GM15510 (cell line): Measurements from ENCODE around the gene PODXL.

Experiments used
- POLR2A ChIP-seq: IDR thresholded peaks from 3 replicates; pipeline ENCODE4 v1.6.1; 2011; ENCODE audit warnings: borderline replicate concordance; ENCODE audit not compliant: insufficient read length; ENCODE audit errors: extremely low read depth

PODXL gene

DNA sequence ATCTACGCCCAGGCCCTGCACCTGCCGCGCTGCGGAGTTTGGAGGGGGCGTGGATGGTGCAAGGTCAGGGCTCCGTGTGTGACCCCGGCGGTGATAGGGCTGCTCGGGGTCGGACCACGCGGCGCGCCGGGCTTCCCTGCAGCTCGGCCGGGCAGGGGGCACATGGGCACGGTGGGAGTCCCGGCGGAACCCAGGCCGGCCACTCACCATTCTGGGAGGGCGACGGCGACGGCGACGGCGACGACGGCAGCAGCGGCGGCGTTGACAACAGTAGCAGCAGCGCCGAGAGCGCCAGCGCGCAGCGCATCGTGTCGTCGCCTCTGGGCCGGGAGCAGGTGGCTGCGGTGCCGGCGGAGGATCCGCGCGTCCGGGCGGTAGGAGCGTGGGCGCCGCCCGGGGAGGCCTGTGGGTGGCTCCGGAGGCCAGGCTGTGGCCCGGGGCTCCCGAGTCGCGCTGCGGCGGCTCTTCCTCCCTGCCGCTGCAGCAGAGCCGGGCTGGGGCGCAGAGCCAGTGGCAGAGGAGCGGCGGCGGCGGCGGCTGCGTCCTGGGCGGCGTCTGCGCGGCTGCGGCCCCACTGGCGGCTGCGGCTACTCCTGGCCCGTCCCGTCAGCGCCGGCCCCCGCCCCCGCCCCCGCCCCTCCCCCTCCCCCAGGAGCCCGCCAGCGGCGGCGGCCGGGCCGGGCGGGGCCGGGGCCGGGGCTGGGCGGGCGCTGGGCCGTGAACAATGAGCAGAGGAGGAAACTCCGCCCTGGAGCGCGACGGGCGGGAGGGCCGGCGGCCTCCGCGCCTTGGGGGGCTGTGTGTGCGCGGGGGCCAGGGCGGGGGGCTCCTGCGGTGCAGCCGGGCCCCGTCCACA is at the start of gene PODXL:
Gene PODXL, minus strand, starts transcription at position 576 of the 856 bp plus-strand sequence. Its CDS starts 269 bp downstream, at position 307.
- TF ChIP-seq POLR2A = peak; percentile 15

GRCh38 chr7:131605280-131605878 is 49.0 kb upstream of the PODXL start:
- TF ChIP-seq POLR2A = no peak

GRCh38 chr7:131604841-131605279 is 48.4 kb upstream of the PODXL start:
- TF ChIP-seq POLR2A = no peak

- no peak for TF ChIP-seq POLR2A
Observed at GRCh38 chr7:131603932-131604331, 47.5 kb upstream of the PODXL start.

DNA sequence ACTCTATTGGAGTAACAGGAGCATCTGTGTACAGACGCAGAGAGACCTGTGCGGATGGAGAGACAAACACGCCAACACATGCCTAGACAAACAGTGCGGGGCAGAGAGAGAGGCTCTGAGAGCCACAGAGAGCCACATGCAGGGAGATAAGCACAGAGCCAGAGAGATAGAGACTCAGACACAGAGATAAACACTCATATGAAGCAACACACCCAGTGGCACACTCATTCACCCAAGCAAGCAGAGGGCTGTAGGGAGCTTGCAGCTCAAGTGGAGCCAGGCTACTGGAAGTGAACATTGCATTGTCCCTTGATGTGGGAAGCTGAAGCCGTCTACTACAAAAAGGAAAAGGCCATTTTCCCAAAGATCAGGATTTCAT is 46.6 kb upstream of the PODXL start:
- TF ChIP-seq POLR2A = no peak

DNA sequence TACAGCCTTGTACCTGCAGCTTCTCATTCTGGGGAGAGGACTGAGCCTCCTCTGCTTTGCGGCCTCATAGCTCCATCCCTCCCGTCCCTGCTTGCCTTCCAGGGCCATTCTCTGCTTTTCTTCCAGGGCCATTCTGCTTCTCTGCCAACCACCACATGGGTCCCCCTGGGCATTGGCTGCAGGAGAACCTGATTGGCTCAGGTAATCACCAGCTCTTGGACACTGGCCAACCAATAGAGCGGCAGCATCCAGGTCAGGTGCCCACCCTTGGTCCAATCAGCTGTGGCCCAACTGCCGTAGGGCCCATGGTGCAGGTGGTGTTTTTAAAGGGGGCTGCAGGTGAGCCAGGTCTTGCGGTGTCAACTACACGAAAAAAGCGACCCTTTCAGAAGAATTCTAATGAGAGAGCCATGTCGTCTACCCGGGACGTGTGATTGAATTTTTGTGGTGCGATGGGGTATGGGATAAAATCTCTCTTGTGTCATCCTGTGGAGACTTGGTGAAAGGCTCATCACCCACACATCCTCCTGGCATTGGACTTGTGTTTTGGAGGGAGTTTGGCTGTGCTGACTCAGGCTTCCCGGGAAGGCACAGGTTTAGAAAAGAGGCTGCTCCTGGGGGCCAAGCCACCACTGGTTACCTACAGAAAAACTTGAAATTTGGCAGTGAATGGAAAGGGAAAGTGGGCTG is 46.0 kb upstream of the PODXL start:
- no peak for TF ChIP-seq POLR2A

DNA sequence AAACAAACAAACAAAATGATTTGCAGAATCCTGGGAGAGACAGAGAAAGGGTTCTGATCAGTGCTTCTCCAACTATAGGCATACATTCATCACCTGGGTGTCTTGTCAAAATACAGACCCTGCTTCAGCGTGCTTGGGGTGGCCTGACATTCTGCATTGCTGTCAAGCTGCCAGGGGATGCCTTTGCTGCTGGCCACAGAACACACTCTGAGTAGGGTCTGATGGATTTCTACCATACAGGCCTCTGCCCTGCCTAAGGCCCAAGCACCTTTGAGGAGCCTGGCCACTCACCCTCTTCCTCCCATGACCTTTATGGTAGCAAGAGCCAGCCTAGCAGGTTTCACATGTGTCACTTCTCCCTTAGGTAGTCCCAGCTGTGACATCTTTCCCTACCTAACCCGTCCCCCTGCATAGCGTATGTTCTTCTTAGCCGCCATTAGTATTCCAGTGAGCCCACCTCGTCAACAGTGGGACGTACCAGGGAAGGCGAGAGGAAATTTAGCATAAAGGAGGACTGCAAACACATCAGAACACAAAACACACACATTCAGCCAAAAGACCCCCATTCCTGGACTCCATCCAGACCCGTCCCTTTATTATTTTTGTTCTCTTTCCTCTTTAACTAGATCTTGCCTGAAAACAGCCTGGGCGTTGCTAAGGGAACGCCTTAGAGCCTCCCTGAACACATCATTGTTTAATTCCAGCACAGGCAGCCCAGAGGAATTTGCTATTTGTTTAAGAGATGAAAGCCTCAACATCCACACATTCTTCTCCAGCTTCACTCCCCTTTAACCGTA is 43.9 kb upstream of the PODXL start:
- TF ChIP-seq POLR2A = no peak

- TF ChIP-seq POLR2A = no peak
Observed at GRCh38 chr7:131596785-131597184, 40.4 kb upstream of the PODXL start.

DNA sequence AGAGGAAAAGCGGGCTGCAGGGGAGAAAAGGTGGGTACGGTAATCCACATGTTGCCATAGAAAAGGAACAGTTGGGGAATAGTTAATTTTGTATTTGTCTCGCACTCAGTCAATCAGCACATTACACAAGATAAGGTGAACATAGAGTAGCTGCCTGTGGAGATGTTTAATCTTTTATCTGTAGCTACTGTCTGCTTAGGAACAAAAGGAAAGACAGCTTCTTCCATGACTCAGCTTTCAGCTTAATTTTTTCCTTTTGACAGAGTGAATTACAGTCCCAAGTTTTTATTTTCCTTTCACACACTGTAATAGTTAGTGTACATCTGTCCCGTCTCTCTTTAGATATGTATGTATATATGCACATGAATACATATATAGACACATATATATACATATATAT is 39.3 kb upstream of the PODXL start:
- no peak for TF ChIP-seq POLR2A

- TF ChIP-seq POLR2A = no peak
Observed at GRCh38 chr7:131591687-131592319, 35.4 kb upstream of the PODXL start.

GRCh38 chr7:131587315-131587923 is 31.0 kb upstream of the PODXL start:
- TF ChIP-seq POLR2A = no peak

GRCh38 chr7:131586759-131587158 is 30.3 kb upstream of the PODXL start:
- TF ChIP-seq POLR2A = no peak

- no peak for TF ChIP-seq POLR2A
Observed at GRCh38 chr7:131586259-131586658, 29.8 kb upstream of the PODXL start.

DNA sequence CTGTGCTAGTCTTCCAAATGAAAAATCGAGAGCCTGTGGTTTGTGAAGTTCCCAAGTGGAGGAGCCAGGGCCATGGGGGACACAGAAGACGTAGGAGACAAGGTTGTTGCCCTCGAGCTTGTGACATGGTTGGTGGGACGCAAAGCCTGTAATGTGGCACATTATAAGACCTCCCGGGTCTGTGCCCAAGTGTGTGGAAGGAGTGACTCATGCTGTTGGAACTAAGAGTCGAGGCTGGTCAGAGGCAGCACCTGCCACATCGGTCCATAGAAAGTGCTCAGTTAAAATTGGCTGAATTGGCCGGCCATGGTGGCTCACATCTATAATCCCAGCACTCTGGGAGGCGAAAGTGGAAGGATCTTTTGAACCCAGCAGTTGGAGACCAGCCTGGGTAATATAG is 27.0 kb upstream of the PODXL start:
- TF ChIP-seq POLR2A = no peak
